Right renal pelvis (tissue), 4 donors: Measurements from ENCODE around the gene SKAP1. TPM values are rescaled to one million over a fixed set of nuclear protein-coding genes. Genes with fewer than 3 reads are reported as not detected.

Source experiments
- DNase-seq, 4 donors: peaks; one replicate each; pipeline ENCODE4 v3.0.0-alpha.2; 2013; ENCODE audit warnings: low read depth in 4 of 4, low spot score in 3 of 4, missing footprints in 1 of 4
- polyA plus RNA-seq, 4 donors: library from polyadenylated mRNA; unstranded; fragments of 120-200 nt; gene quantifications; one replicate each; pipeline ENCODE4 v1.2.1, GENCODE V29; 2013; ENCODE audit not compliant: insufficient read length in 4 of 4

Gene SKAP1
- polyA plus RNA-seq, 4 donors: 10.5 to 12.8 (median 12.2) TPM

DNA sequence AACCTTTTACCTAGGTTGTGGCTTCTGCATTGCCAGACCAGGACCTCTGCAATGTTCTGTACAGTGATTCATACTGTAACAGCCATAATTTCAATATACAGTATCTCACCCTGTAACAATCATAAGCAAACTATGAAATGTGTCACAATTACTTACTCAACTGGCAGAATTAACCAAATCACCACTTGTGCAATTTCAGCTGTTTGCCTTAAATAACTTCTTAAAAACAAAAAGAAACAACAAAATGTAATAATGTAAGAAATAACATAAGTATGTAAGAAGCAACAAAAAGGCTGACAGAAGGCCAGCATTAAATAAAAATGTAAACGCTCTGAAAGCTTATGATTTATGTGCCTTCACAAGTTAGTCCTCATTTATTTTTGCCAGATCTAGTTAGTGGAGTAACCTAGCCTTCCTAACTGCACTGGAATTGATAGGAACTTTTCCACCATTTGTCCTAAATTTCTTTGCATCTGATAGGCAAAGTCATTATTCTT, 96.9 kb downstream of the SKAP1 start:
- no peak for DNase-seq

- DNase-seq: no peak
These were observed 99.1 kb downstream of the SKAP1 start for GRCh38 chr17:48330887-48331286.

DNA sequence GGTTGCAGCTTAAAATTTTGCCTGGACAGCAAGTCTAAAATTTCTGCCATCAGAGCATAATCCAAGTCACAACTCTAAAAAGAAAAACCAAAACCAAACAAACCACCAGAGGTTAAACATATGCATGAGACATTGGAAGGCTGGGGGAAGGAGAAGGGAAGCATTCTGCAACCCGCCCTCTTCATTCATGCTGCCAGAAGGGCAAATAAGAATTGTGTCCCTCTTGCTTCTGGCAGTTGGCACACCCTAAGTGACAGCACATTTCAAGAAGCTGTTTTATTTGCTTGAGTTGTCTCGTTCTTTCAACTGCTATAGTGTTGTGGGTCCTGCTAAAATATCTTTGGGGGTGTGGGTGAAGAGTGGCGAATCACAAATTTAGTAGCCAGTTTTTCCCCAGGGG, 99.6 kb downstream of the SKAP1 start:
- DNase-seq: no peak

GRCh38 chr17:48328457-48328856, 101.6 kb downstream of the SKAP1 start:
- no peak for DNase-seq

- no peak for DNase-seq
These were observed 103.7 kb downstream of the SKAP1 start for GRCh38 chr17:48326310-48326709.

- no peak for DNase-seq
These were observed 108.0 kb downstream of the SKAP1 start for GRCh38 chr17:48322060-48322459.

DNA sequence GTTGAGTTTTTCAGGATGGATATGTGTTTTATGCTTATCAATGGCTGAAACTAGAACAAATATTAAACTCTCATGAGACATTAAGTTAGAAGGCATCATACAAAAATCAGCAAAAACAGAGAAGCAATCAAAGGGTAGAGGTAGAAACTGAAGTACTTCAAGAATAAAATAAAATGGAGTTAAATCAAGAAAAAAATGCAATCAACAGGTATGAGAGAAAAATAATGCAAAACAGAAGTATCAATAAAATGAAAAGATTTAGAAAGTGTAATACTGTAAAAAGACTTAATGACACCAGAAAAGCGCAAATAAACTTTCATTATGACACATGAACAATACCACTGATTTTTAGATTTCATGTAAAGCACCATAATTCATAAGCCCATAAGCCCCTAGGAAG, 112.3 kb downstream of the SKAP1 start:
- DNase-seq: no peak

DNA sequence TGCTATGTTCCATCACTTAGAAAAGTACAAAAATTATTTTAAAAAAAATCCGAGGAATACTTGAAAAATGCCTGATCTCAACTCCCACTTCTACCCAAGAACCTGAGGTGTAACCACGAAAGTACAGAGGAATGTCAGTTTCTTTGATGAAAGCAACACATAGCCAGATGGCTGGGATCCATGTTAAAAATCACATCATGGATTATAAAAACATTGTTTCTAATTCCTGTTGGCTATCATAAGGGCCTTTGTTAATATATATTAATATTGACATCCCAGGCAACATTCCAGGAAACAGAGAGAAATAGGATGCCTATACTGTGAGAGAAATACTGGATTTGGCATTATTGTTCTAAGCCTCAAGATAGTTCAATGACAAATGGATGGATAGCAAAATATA, 115.3 kb downstream of the SKAP1 start:
- DNase-seq: no peak

DNA sequence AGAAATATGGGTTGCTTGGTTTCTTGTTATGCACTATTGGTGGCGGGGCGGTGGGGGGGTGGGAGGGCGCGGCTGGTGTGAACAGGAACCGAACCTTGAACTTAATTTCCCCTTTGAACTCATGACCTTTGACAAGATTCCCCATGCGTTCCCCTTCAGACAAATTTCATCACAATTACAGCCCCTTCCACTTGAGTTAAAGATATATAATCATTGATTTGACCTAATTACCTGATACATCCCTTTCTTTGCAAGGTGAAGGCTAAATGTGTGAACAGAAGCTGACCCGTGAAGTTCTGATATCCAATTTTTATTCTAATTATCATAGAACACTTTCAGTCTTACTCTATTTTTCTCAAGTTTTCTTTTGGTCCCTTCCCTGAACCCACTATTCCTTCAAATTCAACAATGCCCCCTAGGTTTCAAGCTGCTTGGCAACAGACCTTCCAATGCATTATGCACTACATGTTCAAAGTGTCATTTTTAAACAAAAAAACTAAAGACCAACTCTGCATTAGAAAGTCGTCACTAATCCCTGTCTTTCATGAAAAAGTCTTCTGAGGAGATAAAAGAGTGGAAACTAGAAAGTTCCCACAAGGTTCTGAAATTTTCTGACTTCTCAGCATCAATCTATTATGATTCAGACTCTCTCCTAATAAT, 116.8 kb downstream of the SKAP1 start:
- no peak for DNase-seq

DNA sequence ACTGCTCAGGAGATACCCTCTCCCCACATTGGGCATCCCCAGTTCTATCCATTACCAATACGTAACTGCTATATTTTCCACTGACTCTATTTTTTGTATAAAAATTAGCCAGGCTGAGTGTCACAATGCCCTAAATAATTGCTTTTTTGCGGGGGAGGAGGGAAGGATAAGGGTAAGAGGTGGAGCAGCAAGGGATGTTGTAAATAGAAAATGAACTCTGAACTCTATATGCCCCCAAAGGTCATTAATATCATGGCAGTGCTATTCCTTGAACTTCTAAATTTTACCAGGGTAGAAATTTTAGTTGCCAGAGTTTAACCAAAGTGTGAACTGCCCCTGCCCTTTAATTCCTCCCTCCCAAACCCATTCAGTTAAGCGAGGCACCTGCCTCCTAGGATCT, 118.7 kb downstream of the SKAP1 start:
- DNase-seq: no peak

DNA sequence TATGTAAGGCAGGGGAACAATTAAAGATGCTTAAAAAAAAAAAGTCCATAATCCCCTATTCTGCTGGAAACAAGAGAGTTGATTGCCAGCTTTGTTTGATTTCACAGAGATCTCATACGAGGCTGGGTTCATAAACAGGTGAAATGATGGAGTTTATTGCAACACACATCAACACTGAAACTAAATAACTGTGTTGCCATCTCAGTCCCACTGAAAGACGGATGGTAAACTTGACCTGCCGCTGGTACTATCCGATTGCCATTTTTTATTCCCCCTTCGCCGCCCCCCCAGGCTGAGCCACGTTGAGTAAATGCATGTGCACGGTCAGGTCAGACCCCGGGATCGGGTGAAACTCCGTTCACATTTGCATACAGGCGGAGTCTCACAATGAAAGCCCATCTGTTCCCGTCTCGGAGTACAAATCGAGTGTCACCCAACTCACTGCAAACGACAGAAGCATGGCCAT, 119.2 kb downstream of the SKAP1 start:
- peak in 3 of 4 donors; percentile 58 to 80 (median 78) for DNase-seq

DNA sequence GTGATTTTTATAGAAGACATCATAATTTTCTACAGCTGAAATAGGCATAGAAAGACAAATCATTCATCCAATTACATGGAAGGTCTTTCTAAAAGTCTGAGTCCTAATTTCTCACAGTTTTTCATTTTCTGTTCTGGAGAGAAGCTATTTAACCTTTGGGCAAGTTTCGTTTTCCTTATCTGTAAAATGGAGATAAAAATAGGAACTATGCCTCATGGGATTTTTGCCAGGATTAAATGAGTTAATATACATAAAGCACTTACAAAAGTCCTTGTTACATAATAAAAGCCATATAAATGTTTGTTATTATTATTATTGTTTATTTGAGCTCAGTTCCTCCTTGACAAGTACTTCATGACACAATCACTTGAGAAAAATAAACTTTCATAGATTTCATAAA, 121.4 kb downstream of the SKAP1 start:
- no peak for DNase-seq

DNA sequence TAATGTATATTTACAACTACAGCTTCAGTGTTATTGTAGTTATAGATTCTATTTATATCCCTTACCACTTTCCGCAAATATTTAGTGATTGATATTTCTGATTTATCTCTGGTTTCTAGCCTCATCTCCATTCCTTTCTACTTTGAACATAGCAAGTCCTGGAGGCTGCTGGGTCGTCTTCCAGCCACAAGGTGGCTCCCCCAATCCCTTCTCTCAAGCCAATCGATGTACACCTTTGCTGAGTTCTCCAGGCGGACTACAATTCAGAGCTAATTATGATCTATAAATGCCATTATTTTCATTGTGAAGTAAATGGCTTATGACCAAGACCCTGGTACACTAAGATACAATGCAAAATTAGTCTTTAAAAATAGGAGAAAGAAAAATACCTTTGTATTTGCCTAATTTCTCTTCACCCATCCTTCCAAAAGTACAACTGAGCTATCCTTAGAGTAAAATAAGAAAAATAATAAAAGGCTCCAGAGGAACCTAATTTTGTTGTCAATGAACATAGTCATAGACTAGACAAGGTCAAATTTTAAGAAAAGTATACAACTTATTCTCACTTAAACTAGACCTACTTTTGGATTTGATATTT, 122.1 kb downstream of the SKAP1 start:
- DNase-seq: no peak

DNA sequence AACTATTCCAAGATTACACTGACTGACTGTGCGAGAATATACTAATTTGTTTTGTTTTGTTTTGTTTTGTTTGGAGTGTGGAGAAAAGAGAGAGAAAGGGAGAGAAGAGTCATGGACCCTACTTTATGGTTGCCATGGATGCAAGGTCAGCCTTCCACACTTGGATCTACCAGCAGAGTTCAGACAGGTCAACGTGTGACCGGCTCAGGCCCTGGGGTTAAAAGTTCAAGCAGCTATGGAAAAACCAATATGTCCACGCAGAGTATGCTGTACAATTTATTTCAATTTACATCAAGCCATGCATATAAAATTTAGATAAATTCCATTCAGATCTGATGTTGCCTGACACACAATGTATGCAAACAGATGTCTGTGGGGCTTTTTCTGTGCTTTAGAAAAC, 122.8 kb downstream of the SKAP1 start:
- DNase-seq: no peak

GRCh38 chr17:48301002-48301401, 129.0 kb downstream of the SKAP1 start:
- DNase-seq: no peak

- no peak for DNase-seq
These were observed 130.3 kb downstream of the SKAP1 start for GRCh38 chr17:48299760-48300159.

DNA sequence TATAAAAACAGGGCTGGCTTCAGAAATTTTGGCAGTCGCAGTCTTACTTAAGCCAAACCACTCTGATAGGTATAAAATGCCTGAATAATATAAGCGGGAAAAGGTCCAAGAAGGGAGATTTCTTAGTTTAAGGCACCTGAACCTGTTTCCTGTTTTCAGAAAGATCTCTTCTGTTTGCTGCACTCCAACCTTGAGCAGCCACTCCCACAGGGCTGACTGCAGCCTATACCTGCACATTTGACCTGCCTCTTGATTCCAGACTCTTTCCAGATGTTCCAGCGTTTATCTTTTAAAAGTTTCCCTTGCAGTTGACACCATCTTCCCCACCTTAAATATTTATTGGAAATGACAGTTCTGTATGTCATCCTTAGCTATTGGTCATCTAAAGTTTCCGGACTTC, 132.2 kb downstream of the SKAP1 start:
- DNase-seq: no peak

GRCh38 chr17:48296453-48296852, 133.6 kb downstream of the SKAP1 start:
- DNase-seq: no peak

GRCh38 chr17:48295362-48296288, 134.4 kb downstream of the SKAP1 start:
- no peak for DNase-seq

DNA sequence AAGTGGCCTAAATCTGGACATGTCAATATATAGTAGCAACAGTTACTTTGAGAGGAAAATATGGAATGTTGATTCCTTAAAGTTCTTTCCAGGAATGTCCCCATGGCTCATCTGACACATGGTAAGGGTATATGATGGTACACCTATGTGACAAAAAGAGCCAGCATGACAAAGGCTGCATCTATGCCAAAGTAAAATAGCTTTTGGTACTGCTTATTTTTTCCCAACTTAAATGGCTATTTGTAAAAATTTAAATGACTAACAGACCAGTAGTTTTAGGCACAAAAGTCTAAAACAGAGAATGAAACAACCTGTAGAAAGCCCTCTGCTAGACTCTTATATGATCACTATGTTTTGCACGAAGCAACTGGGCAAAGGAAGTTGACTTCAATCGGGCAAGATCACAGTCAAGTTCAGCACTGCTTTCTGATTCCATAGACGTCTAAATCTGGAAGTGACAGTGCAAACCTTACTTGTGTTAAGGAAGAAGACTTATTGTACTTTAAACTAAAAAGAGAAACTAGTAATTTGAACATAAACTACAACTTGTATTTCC, 135.1 kb downstream of the SKAP1 start:
- no peak for DNase-seq
